GM10248 (cell line): ENCODE results near the gene IFI27.

ENCODE experiments used
- CTCF ChIA-PET: fragments of 300-600 bp; sonication (Branson Sonifier 250); formaldehyde crosslinking; extraction: SDS; loops from one replicate; lab custom pipeline; 2021; ENCODE audit warnings: antibody characterized with exemption; lab: Yijun Ruan, JAX
- POLR2A ChIA-PET: fragments of 350-650 bp; sonication (Branson Sonifier 250); formaldehyde crosslinking; extraction: SDS; loops from one replicate; lab custom pipeline; 2020; ENCODE audit warnings: antibody characterized with exemption; lab: Yijun Ruan, JAX
- DNase-seq: peaks from one replicate; pipeline ENCODE4 v3.0.0; 2012; ENCODE audit errors: extremely low spot score
- TF ChIP-seq, protein P1 (sequence below): IDR thresholded peaks from 2 replicates; pipeline ENCODE4 v1.5.1; 2012; ENCODE audit warnings: mild to moderate bottlenecking, low read depth; ENCODE audit errors: extremely low read depth, missing control alignments, control extremely low read depth

Gene IFI27

DNA sequence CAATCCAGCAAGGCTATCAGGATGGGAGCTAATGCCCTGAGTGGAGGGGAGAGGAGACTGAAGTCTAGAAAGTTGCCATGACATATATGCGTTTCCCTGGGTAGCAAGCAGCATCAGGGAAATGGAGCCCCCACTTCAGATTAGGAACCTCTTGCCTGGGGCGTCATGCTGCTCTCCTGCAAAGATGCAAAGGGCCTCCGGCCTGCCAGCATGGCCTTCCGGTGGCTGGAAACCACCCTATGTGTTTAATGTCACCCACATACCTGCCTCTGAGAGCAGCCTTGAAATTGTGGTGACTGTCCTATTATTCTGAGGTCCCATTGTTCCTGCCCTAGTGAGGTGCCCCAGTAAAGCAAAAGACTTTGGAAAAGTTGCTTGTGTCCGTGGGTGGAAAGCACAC lies 28.9 kb downstream of the IFI27 start:
- POLR2A ChIA-PET = no interaction called here
- TF ChIP-seq, protein P1, sequence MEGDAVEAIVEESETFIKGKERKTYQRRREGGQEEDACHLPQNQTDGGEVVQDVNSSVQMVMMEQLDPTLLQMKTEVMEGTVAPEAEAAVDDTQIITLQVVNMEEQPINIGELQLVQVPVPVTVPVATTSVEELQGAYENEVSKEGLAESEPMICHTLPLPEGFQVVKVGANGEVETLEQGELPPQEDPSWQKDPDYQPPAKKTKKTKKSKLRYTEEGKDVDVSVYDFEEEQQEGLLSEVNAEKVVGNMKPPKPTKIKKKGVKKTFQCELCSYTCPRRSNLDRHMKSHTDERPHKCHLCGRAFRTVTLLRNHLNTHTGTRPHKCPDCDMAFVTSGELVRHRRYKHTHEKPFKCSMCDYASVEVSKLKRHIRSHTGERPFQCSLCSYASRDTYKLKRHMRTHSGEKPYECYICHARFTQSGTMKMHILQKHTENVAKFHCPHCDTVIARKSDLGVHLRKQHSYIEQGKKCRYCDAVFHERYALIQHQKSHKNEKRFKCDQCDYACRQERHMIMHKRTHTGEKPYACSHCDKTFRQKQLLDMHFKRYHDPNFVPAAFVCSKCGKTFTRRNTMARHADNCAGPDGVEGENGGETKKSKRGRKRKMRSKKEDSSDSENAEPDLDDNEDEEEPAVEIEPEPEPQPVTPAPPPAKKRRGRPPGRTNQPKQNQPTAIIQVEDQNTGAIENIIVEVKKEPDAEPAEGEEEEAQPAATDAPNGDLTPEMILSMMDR = no peak
- CTCF ChIA-PET = interaction anchor here (1.0 to 8.8 kb wide), 6 partner anchors 9 to 104 kb away, joined by 3 to 182 read pairs (median 14); partner anchors contain the start of gene IFI27L2

DNA sequence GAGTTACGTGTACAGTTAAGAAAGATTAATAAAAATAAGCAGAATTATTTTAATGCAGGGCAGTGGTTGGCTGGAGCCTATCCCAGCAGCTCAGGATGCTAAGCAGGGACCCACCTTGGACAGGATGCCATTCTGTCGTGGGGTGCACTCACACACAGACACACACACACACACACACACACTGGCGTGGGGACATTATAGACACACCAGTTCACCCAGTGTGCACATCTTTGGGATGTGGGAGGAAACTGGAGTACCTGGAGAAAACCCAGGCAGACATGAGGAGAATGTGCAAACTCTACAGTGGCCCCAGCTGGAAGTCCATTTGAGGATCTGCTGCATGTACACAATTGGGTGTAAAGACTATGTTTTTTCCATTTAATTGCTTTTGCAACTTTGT lies 31.7 kb downstream of the IFI27 start:
- CTCF ChIA-PET = interaction anchor here (1.0 to 8.8 kb wide), 13 partner anchors 9 to 202 kb away, joined by 3 to 182 read pairs (median 4); partner anchors contain the start of genes OTUB2 and PPP4R4
- POLR2A ChIA-PET = no interaction called here
- TF ChIP-seq, protein P1 = no peak
- DNase-seq = no peak

More for the DNA sequence above, 28.9 kb downstream of the IFI27 start:
- DNase-seq = no peak

DNA sequence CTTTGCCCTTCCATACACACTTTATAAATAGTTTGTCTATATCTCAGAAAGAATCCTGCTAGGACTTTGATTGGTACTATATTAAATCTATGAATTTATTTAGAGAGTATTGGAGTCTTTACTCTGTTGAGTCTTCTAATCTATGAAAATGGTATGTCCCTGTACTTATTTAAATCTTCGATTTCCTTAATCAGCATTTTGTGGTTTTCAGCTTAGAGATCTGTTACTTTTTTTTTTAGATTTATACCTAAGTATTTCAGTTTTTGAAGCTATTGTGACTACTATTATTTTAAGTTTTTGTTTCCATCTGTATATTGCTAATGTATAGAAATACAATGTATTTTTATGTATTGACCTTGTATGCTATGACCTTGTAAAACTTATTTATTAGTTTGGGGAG lies 32.3 kb downstream of the IFI27 start:
- DNase-seq = no peak
- ChIA-PET POLR2A (no interaction called here), CTCF (interaction anchor here (1.0 to 8.8 kb wide), 13 partner anchors 10 to 488 kb away, joined by 3 to 182 read pairs (median 4); partner anchors contain the start of genes OTUB2 and PPP4R4)
- TF ChIP-seq, protein P1 = no peak

DNA sequence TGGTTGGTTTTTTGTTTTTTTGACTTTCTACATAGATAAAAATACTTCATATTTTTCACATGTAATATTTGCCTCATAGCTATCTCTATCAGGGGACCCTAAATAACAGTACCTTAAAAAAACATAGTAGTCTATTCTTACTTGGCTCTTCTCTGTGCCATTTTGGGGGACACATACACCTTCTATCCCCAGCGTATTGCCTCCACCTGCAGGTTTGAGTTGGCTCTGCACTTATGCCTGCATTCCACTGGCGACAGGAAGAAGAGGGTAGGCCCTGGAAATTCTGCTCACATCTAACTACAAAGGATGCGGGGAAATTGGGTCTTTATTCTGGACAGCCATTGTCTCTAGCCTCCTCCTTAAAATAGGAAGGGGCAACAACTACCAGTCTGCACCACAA lies 32.7 kb downstream of the IFI27 start:
- no peak for DNase-seq
- TF ChIP-seq, protein P1 = peak; percentile 26
- ChIA-PET CTCF (interaction anchor here (1.0 to 8.8 kb wide), 13 partner anchors 10 to 489 kb away, joined by 3 to 182 read pairs (median 4); partner anchors contain the start of genes OTUB2 and PPP4R4), POLR2A (no interaction called here)

DNA sequence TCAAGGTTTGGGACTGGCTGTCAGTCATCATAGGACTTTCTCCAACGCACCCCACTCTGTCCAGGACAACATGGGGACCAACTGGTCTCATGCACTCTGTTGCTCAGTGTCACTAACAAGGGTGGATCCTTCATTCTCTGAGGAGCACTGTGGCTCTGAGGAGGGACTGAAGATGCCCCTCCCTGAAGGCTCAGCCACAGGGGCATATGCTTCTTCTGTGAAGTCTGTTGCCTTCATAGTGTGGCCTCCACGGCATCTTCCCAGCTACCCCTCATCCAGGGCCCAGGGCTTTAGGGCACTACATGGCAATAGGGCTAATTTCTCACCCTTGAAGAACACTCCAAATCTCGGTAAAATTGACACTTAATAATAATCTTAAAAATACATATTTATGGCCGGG lies 33.2 kb downstream of the IFI27 start:
- POLR2A ChIA-PET = no interaction called here
- CTCF ChIA-PET = interaction anchor here (1.2 to 8.8 kb wide), 6 partner anchors 10 to 489 kb away, joined by 3 to 182 read pairs (median 5); no protein-coding TSS in a partner anchor
- DNase-seq = no peak
- TF ChIP-seq, protein P1 = no peak

DNA sequence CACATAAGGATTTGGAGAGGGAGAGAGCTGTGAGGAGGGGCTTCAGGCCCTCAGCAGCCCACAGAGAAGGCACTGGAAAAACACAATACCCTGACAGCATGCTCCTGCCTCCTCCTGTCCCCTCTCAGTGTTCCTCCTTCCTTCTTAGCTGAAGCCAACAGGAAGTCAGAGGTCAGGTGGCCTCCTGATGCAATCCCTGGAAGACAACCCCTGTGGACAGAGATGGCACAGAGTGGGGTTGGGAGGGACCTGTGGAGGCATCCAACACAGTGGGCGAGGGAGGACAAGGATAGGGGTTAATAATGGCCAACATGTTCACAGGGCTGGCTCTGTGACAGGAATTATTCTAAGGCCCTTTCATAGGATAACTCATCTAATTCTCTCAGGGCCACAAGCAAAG lies 34.2 kb downstream of the IFI27 start:
- TF ChIP-seq, protein P1 = no peak
- ChIA-PET POLR2A (no interaction called here), CTCF (interaction anchor here (5.8 kb wide), 1 partner anchor 14 kb away, joined by 36 read pairs; no protein-coding TSS in a partner anchor)
- DNase-seq = no peak
